HG02870 (cell line): ENCODE results near the gene TAPBP.
A peak's percentile ranks its signal among the peaks of the same experiment; 100 is the strongest.
"Not testable (repeated sequence)": the region's sequence is repeated elsewhere in the genome, so short reads cannot be mapped to it uniquely, and the experiment has no call there.

Source experiments
- ATAC-seq: cut with Tn5 transposase; IDR thresholded peaks from one replicate; pipeline ENCODE4 v1.9.1; 2021; ENCODE audit warnings: mild to moderate bottlenecking, moderate library complexity; ENCODE audit not compliant: unreplicated experiment

Gene TAPBP

GRCh38 chr6:33313709-33314514, at the start of gene TAPBP:
Gene TAPBP, minus strand, starts transcription at chr6:33314078. Its CDS starts 37 bp downstream, at chr6:33314041.
- ATAC-seq, result peak; percentile 35

- not testable (repeated sequence) for ATAC-seq
These were observed 49.6 kb upstream of the TAPBP start for GRCh38 chr6:33363486-33363885.

- ATAC-seq, result no peak
These were observed 45.5 kb upstream of the TAPBP start for GRCh38 chr6:33359331-33359730.

GRCh38 chr6:33357160-33357871, 43.4 kb upstream of the TAPBP start:
- ATAC-seq, result not testable (repeated sequence)

GRCh38 chr6:33356295-33356694, 42.4 kb upstream of the TAPBP start:
- no peak for ATAC-seq

- ATAC-seq, result not testable (repeated sequence)
These were observed 42.0 kb upstream of the TAPBP start for GRCh38 chr6:33355860-33356259.

GRCh38 chr6:33347816-33348215, 33.9 kb upstream of the TAPBP start:
- no peak for ATAC-seq

GRCh38 chr6:33346972-33347371, 33.1 kb upstream of the TAPBP start:
- not testable (repeated sequence) for ATAC-seq

- no peak for ATAC-seq
These were observed 31.1 kb upstream of the TAPBP start for GRCh38 chr6:33344701-33345697.

- ATAC-seq, result no peak
These were observed 30.2 kb upstream of the TAPBP start for GRCh38 chr6:33343953-33344611.

GRCh38 chr6:33343606-33343952, 29.7 kb upstream of the TAPBP start:
- ATAC-seq, result not testable (repeated sequence)

GRCh38 chr6:33339193-33339592, 25.3 kb upstream of the TAPBP start:
- no peak for ATAC-seq

- ATAC-seq, result no peak
These were observed 22.6 kb upstream of the TAPBP start for GRCh38 chr6:33336495-33336894.

- no peak for ATAC-seq
These were observed 22.0 kb upstream of the TAPBP start for GRCh38 chr6:33335916-33336315.

GRCh38 chr6:33333666-33334065, 19.8 kb upstream of the TAPBP start:
- ATAC-seq, result no peak

- ATAC-seq, result no peak
These were observed 16.9 kb upstream of the TAPBP start for GRCh38 chr6:33330736-33331135.

- no peak for ATAC-seq
These were observed 15.2 kb upstream of the TAPBP start for GRCh38 chr6:33329058-33329457.

- ATAC-seq, result no peak
These were observed 10.2 kb upstream of the TAPBP start for GRCh38 chr6:33324125-33324524.

GRCh38 chr6:33323623-33323948, 9.7 kb upstream of the TAPBP start:
- no peak for ATAC-seq

GRCh38 chr6:33321227-33321626, 7.3 kb upstream of the TAPBP start:
- no peak for ATAC-seq
